Measurements from ENCODE around the gene FAM180A.

The FAM180A gene

GRCh38 chr7:135712182-135712782 lies 36.3 kb downstream of the FAM180A start:
- Histone ChIP-seq H3K27ac (replicated peaks) (no peak overlapping the region), H3K4me3 (replicated peaks; ENCODE audit: insufficient read depth, low read length) (no peak overlapping the region), H3K27me3 (ENCODE audit: insufficient read depth, poor library complexity, severe bottlenecking) (no peaks in the 10 kb centered on the region)
- TF ChIP-seq REST (IDR thresholded peaks at IDR 0.05; ENCODE audit: insufficient replicate concordance, low read depth) (no peak), GABPA (IDR thresholded peaks at IDR 0.05; ENCODE audit: low read depth) (no peak), SPI1 (IDR thresholded peaks at IDR 0.05; ENCODE audit: borderline replicate concordance, low read depth) (no peak)
- no peak for DNase-seq (ENCODE audit: low read depth in 1 of 2, low spot score in 1 of 2)

- DNase-seq (ENCODE audit: low read depth in 1 of 2, low spot score in 1 of 2) = no peak
- no peaks in the 10 kb centered on the region for H3K27me3 ChIP-seq (ENCODE audit: insufficient read depth, poor library complexity, severe bottlenecking)
- TF ChIP-seq REST (IDR thresholded peaks at IDR 0.05; ENCODE audit: insufficient replicate concordance, low read depth) (no peak), SPI1 (IDR thresholded peaks at IDR 0.05; ENCODE audit: borderline replicate concordance, low read depth) (no peak), CTCF (IDR thresholded peaks at IDR 0.05; ENCODE audit: insufficient read depth, low read length) (no peak), GABPA (IDR thresholded peaks at IDR 0.05; ENCODE audit: low read depth) (no peak), POLR2AphosphoS5 (IDR thresholded peaks at IDR 0.05; ENCODE audit: low read depth) (no peak)
- no peak overlapping the region for H3K27ac ChIP-seq (replicated peaks)
- H3K4me3 ChIP-seq (replicated peaks; ENCODE audit: insufficient read depth, low read length) = no peak overlapping the region
Observed at GRCh38 chr7:135711139-135711469, 37.5 kb downstream of the FAM180A start.

GRCh38 chr7:135710417-135711138 lies 38.0 kb downstream of the FAM180A start:
- H3K27me3 ChIP-seq (ENCODE audit: insufficient read depth, poor library complexity, severe bottlenecking) = no peaks in the 10 kb centered on the region
- no peak for DNase-seq (ENCODE audit: low read depth in 1 of 2, low spot score in 1 of 2)
- no peak overlapping the region for H3K4me3 ChIP-seq (replicated peaks; ENCODE audit: insufficient read depth, low read length)
- no peak overlapping the region for H3K27ac ChIP-seq (replicated peaks)
- no peak for TF ChIP-seq POLR2AphosphoS5 (IDR thresholded peaks at IDR 0.05; ENCODE audit: low read depth)
- no peak for TF ChIP-seq REST (IDR thresholded peaks at IDR 0.05; ENCODE audit: insufficient replicate concordance, low read depth)
- peak; percentile 61 for TF ChIP-seq CTCF (IDR thresholded peaks at IDR 0.05; ENCODE audit: insufficient read depth, low read length)
- no peak for TF ChIP-seq GABPA (IDR thresholded peaks at IDR 0.05; ENCODE audit: low read depth)
- peak; percentile 10; the same call in 1 of the 2 replicates for TF ChIP-seq SPI1 (IDR thresholded peaks at IDR 0.05; ENCODE audit: borderline replicate concordance, low read depth)

Data from HL-60 (cell line).